ENCODE measurements around the gene AK5. TPM values are rescaled to one million over a fixed set of nuclear protein-coding genes. Genes with fewer than 3 reads are reported as not detected.

The AK5 gene
- total RNA-seq, 1 donor from 2014 or later = 1.0 TPM

GRCh38 chr1:77421504-77422233 lies 139.8 kb downstream of the AK5 start:
- intact Hi-C loops (cut with micrococcal nuclease) = no loop called here
- no peak for TF ChIP-seq CTCF (IDR thresholded peaks at IDR 0.05; ENCODE audit: borderline replicate concordance)
- DNase-seq = no peak
- no peaks in the 10 kb centered on the region for H3K4me1 ChIP-seq
- peaks cover under 1% of the 10 kb centered on the region for H3K9me3 ChIP-seq (replicated peaks)
- H3K27ac ChIP-seq (replicated peaks) = no peak overlapping the region
- H3K27me3 ChIP-seq (ENCODE audit: low read depth) = no peaks in the 10 kb centered on the region
- H3K4me3 ChIP-seq = no peak overlapping the region
- no peaks in the 10 kb centered on the region for H3K36me3 ChIP-seq

GRCh38 chr1:77424236-77424635 lies 142.4 kb downstream of the AK5 start:
- DNase-seq = no peak
- intact Hi-C loops (cut with micrococcal nuclease) = no loop called here
- no peak for TF ChIP-seq CTCF (IDR thresholded peaks at IDR 0.05; ENCODE audit: borderline replicate concordance)

GRCh38 chr1:77428068-77428467 lies 146.2 kb downstream of the AK5 start:
- H3K4me1 ChIP-seq = no peaks in the 10 kb centered on the region
- H3K27me3 ChIP-seq (ENCODE audit: low read depth) = no peaks in the 10 kb centered on the region
- peaks cover 18% of the 10 kb centered on the region for H3K9me3 ChIP-seq (replicated peaks)
- no peak overlapping the region for H3K27ac ChIP-seq (replicated peaks)
- DNase-seq = no peak
- H3K4me3 ChIP-seq = no peak overlapping the region
- TF ChIP-seq CTCF (IDR thresholded peaks at IDR 0.05; ENCODE audit: borderline replicate concordance) = no peak
- H3K36me3 ChIP-seq = no peaks in the 10 kb centered on the region
- intact Hi-C loops (cut with micrococcal nuclease) = no loop called here

More at GRCh38 chr1:77424236-77424635, 142.4 kb downstream of the AK5 start:
- H3K27me3 ChIP-seq (ENCODE audit: low read depth) = no peaks in the 10 kb centered on the region
- no peaks in the 10 kb centered on the region for H3K4me1 ChIP-seq
- H3K4me3 ChIP-seq = no peak overlapping the region
- H3K9me3 ChIP-seq (replicated peaks) = peaks cover 18% of the 10 kb centered on the region
- H3K27ac ChIP-seq (replicated peaks) = no peak overlapping the region
- no peaks in the 10 kb centered on the region for H3K36me3 ChIP-seq

GRCh38 chr1:77430966-77431690 lies 149.3 kb downstream of the AK5 start:
- no peak for DNase-seq
- Histone ChIP-seq H3K9me3 (replicated peaks) (peaks cover 18% of the 10 kb centered on the region), H3K4me1 (no peaks in the 10 kb centered on the region), H3K4me3 (no peak overlapping the region), H3K36me3 (no peaks in the 10 kb centered on the region), H3K27ac (replicated peaks) (peak overlapping the region; percentile 25), H3K27me3 (ENCODE audit: low read depth) (no peaks in the 10 kb centered on the region)
- no peak for TF ChIP-seq CTCF (IDR thresholded peaks at IDR 0.05; ENCODE audit: borderline replicate concordance)
- intact Hi-C loops (cut with micrococcal nuclease) = no loop called here

- no peak overlapping the region for H3K27ac ChIP-seq (replicated peaks)
- H3K4me1 ChIP-seq = no peaks in the 10 kb centered on the region
- H3K9me3 ChIP-seq (replicated peaks) = peaks cover 4% of the 10 kb centered on the region
- no peaks in the 10 kb centered on the region for H3K27me3 ChIP-seq (ENCODE audit: low read depth)
- intact Hi-C loops (cut with micrococcal nuclease) = no loop called here
- DNase-seq = no peak
- no peaks in the 10 kb centered on the region for H3K36me3 ChIP-seq
- no peak overlapping the region for H3K4me3 ChIP-seq
- no peak for TF ChIP-seq CTCF (IDR thresholded peaks at IDR 0.05; ENCODE audit: borderline replicate concordance)
Measured at GRCh38 chr1:77433934-77434333, 152.1 kb downstream of the AK5 start.
